GM18907 (cell line): ENCODE measurements around the gene CEACAM18.
"Not testable (repeated sequence)": the region's sequence is repeated elsewhere in the genome, so short reads cannot be mapped to it uniquely, and the experiment has no call there.

Experiments used
- ATAC-seq: cut with Tn5 transposase; IDR thresholded peaks from one replicate; pipeline ENCODE4 v1.9.1; 2021; ENCODE audit warnings: mild to moderate bottlenecking, moderate library complexity; ENCODE audit not compliant: unreplicated experiment

CEACAM18 gene

GRCh38 chr19:51489113-51489512, 10.8 kb downstream of the CEACAM18 start:
- ATAC-seq: no peak

GRCh38 chr19:51490676-51491075, 12.3 kb downstream of the CEACAM18 start:
- no peak for ATAC-seq

GRCh38 chr19:51491586-51491985, 13.2 kb downstream of the CEACAM18 start:
- no peak for ATAC-seq

GRCh38 chr19:51493776-51494175, 15.4 kb downstream of the CEACAM18 start:
- no peak for ATAC-seq

GRCh38 chr19:51497666-51498065, 19.3 kb downstream of the CEACAM18 start:
- ATAC-seq: no peak

GRCh38 chr19:51500931-51501330, 22.6 kb downstream of the CEACAM18 start:
- not testable (repeated sequence) for ATAC-seq

GRCh38 chr19:51501594-51502263, 23.4 kb downstream of the CEACAM18 start, which contains the start of gene SIGLEC12:
TSS of gene SIGLEC12 (minus strand) at chr19:51501800. CDS start at chr19:51501733, 67 bp downstream.
- ATAC-seq: no peak

GRCh38 chr19:51503286-51503817, 25.0 kb downstream of the CEACAM18 start:
- no peak for ATAC-seq

- no peak for ATAC-seq
Observed at GRCh38 chr19:51503896-51504295, 25.6 kb downstream of the CEACAM18 start.

- no peak for ATAC-seq
Observed at GRCh38 chr19:51505904-51506303, 27.6 kb downstream of the CEACAM18 start.

GRCh38 chr19:51507192-51507591, 28.9 kb downstream of the CEACAM18 start:
- ATAC-seq: no peak

- no peak for ATAC-seq
Observed at GRCh38 chr19:51507640-51508058, 29.3 kb downstream of the CEACAM18 start.

GRCh38 chr19:51508059-51508733, 29.9 kb downstream of the CEACAM18 start:
- no peak for ATAC-seq

GRCh38 chr19:51509823-51510660, 31.7 kb downstream of the CEACAM18 start:
- ATAC-seq: no peak

- ATAC-seq: no peak
Observed at GRCh38 chr19:51511353-51511752, 33.0 kb downstream of the CEACAM18 start.

GRCh38 chr19:51513968-51514367, 35.6 kb downstream of the CEACAM18 start:
- ATAC-seq: no peak

GRCh38 chr19:51514866-51515481, 36.6 kb downstream of the CEACAM18 start:
- no peak for ATAC-seq

- no peak for ATAC-seq
Observed at GRCh38 chr19:51520728-51521127, 42.4 kb downstream of the CEACAM18 start.

GRCh38 chr19:51521357-51521756, 43.0 kb downstream of the CEACAM18 start:
- no peak for ATAC-seq

GRCh38 chr19:51521781-51522180, 43.4 kb downstream of the CEACAM18 start:
- ATAC-seq: no peak
